Measurements from ENCODE around the gene MVD. TPM values are rescaled to one million over a fixed set of nuclear protein-coding genes. Genes with fewer than 3 reads are reported as not detected.

The MVD gene
- total RNA-seq, 1 donor from 2014 or later, result 48.8 TPM

- DNase-seq, result no peak
Measured at GRCh38 chr16:88605186-88606147, 57.4 kb downstream of the MVD start.

- DNase-seq, result no peak
Measured at GRCh38 chr16:88602091-88602490, 60.8 kb downstream of the MVD start.

Other genes starting within 250 kb of the MVD start
- gene ZFPM1, start 209.8 kb downstream of the MVD start, total RNA-seq, result 1.2 TPM
- 12.0 TPM for gene ZC3H18, start 92.7 kb downstream of the MVD start, total RNA-seq
- gene IL17C, start 24.5 kb downstream of the MVD start, total RNA-seq, result not detected
- 17.8 TPM for gene CYBA, start 12.0 kb downstream of the MVD start, total RNA-seq
- 0.16 TPM for gene SNAI3, start 23.4 kb upstream of the MVD start, total RNA-seq
- gene RNF166, start 43.3 kb upstream of the MVD start, total RNA-seq, result 10.9 TPM
- gene CTU2, start 43.4 kb upstream of the MVD start, total RNA-seq, result 15.9 TPM
- 4.8 TPM for gene PIEZO1, start 122.1 kb upstream of the MVD start, total RNA-seq
- gene CDT1, start 140.7 kb upstream of the MVD start, total RNA-seq, result 1.6 TPM
- gene APRT, start 148.8 kb upstream of the MVD start, total RNA-seq, result 12.0 TPM
- 6.6 TPM for gene GALNS, start 193.9 kb upstream of the MVD start, total RNA-seq
- 30.4 TPM for gene TRAPPC2L, start 194.0 kb upstream of the MVD start, total RNA-seq
- not detected for gene PABPN1L, start 203.6 kb upstream of the MVD start, total RNA-seq

Data from occipital lobe (tissue), 2 donors.